Stomach (tissue), 9 donors: ENCODE results near the gene IQSEC1. TPM values are rescaled to one million over a fixed set of nuclear protein-coding genes. Genes with fewer than 3 reads are reported as not detected.

Experiments
- DNase-seq, 2 donors: peaks; one replicate each; pipeline versions ENCODE4 v3.0.0 to v3.0.0-alpha.2; 2013 to 2019
- H3K27ac ChIP-seq, 5 donors: fragments of 200-600 bp in 4 of 5; sonication (generic) in 4 of 5; one replicate each; pipeline ENCODE4 v1.5.1; 2013 to 2019; ENCODE audit warnings: mild to moderate bottlenecking in 1 of 5, moderate library complexity in 1 of 5
- H3K27me3 ChIP-seq, 3 donors: fragments of 200-600 bp; sonication (generic); one replicate each; pipeline ENCODE4 v1.5.1; 2017 to 2019; ENCODE audit warnings: mixed run types in 1 of 3
- H3K36me3 ChIP-seq, 4 donors: fragments of 200-600 bp; sonication (generic); 1 replicate in 3 of 4; 2 replicates in 1 of 4; pipeline ENCODE4 v1.5.1; 2016 to 2019
- H3K4me1 ChIP-seq, 4 donors: fragments of 200-600 bp; sonication (generic); one replicate each; pipeline ENCODE4 v1.5.1; 2016 to 2019
- H3K4me3 ChIP-seq, 4 donors: fragments of 200-600 bp; sonication (generic) in 3 of 4; one replicate each; pipeline ENCODE4 v1.5.1; 2016 to 2019; ENCODE audit warnings: mild to moderate bottlenecking in 1 of 4
- H3K9me3 ChIP-seq, 4 donors: fragments of 200-600 bp; sonication (generic); one replicate each; pipeline ENCODE4 v1.5.1; 2016 to 2019
- CTCF ChIP-seq, 7 experiments: fragments of 450-650 bp in 4 of 7; fragments of 200-600 bp in 3 of 7; sonication (generic) in 3 of 7; IDR thresholded peaks; one replicate each; pipeline ENCODE4 v1.5.1; 2016 to 2019; ENCODE audit warnings: antibody characterized with exemption in 7 of 7, control low read depth in 2 of 7, mild to moderate bottlenecking in 1 of 7
- EP300 ChIP-seq: sonication (generic); formaldehyde crosslinking; IDR thresholded peaks from one replicate; pipeline ENCODE4 v1.6.1; 2017; ENCODE audit warnings: antibody characterized with exemption
- POLR2A ChIP-seq, 4 donors: fragments of 450-650 bp; IDR thresholded peaks; one replicate each; pipeline ENCODE4 v1.6.1; 2016; ENCODE audit warnings: antibody characterized with exemption in 4 of 4, control low read depth in 2 of 4, mild to moderate bottlenecking in 1 of 4, moderate library complexity in 1 of 4
- POLR2AphosphoS5 ChIP-seq, 3 donors: sonication (generic); formaldehyde crosslinking; IDR thresholded peaks; one replicate each; pipeline ENCODE4 v1.6.1; 2016; ENCODE audit warnings: antibody characterized with exemption in 3 of 3
- WGBS, 5 donors: extraction: QIAGEN DNeasy Blood & Tissue Kit in 3 of 5; methylation state at CpG; one replicate each; pipeline versions ENCODE4 v1.1.5 to v1.1.7; 2013 to 2018; 5-methylcytosine and 5-hydroxymethylcytosine counted together
- intact Hi-C: fragments of 100-400 bp; cut with DNase I; formaldehyde crosslinking; loops from one replicate; pipeline ENCODE4 v1.15.1; 2023; ENCODE audit warnings: low total_unique reads
- polyA plus RNA-seq, 3 donors: library from polyadenylated mRNA; stranded (reverse); fragments of 200-250 nt; gene quantifications; one replicate each; pipeline ENCODE4 v1.2.3, GENCODE V29; 2013
- total RNA-seq, 5 donors: library from RNA; depleted of rRNA; stranded (reverse); fragments of >200 nt; gene quantifications; one replicate each; pipeline versions ENCODE4 v1.1.0 to v1.2.3, GENCODE V29; 2014 to 2016
- donor health status: healthy with polysubstance abuse.
- donor health status: Bipolar disorder and iron deficiency.
- donor health status: healthy.

Gene IQSEC1
- total and polyA plus RNA-seq, 8 donors, result 6.7 to 46.9 (median 20.8) TPM

DNA sequence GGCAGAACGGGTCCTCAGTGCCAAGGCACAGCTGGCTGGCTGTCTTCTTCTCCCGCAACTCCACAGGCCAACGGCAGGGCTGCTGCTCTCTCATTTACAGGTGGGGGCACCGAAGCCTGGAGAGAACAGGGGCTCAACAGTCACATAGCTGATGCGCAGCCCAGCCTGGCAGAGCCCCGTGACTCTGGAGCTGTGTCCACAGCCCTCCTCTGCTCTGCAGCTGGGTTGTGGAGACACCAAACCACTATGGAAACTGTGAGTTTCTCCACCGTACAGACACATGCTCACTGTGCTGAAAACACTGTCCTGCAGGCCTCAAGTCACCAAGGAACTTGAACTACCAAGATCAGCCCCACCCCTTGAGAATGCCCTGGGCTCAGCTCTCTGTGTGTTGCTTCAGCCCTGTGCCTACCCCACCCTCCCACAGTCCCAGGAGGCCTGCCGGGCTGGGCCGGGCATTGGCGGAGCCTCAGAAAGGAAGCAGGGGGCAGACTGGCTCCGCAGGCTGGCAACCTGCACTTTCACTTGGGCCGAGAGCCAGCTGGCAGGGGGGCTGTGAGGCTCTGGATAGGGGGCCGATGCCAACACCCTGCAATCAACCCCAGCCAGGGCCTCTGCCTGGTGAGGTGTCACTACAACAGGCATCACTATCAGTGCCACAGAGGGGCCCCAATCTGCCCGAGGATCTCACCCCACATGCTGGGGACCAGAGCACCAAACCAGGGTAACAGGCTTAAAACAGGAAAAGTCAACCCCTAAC is 118.2 kb downstream of the IQSEC1 start:
- 24 to 42% (median 30%) methylated on average over 11 to 14 of the region's 14 CpGs for WGBS, 5 donors
- Histone ChIP-seq H3K4me1 (peaks cover 54 to 93% (median 84%) of the 10 kb centered on the region in 4 donors), H3K27me3 (no peaks in the 10 kb centered on the region), H3K27ac (peak overlapping the region; percentile 16 to 81 (median 56)), H3K36me3 (peaks cover 0 to 5% (median 0%) of the 10 kb centered on the region in 4 donors), H3K4me3 (no peak overlapping the region), H3K9me3 (no peaks in the 10 kb centered on the region)
- TF ChIP-seq CTCF (IDR thresholded peaks at IDR 0.05), result peak in 3 of 7 experiments; percentile 6 to 40 (median 29)
- no peak for TF ChIP-seq EP300
- no peak for TF ChIP-seq POLR2A (IDR thresholded peaks at IDR 0.05)
- peak in 2 of 3 donors; percentile 22 to 48 for TF ChIP-seq POLR2AphosphoS5 (IDR thresholded peaks at IDR 0.05)
- peak; percentile 83 to 92 for DNase-seq
- intact Hi-C loops, result no loop called here

DNA sequence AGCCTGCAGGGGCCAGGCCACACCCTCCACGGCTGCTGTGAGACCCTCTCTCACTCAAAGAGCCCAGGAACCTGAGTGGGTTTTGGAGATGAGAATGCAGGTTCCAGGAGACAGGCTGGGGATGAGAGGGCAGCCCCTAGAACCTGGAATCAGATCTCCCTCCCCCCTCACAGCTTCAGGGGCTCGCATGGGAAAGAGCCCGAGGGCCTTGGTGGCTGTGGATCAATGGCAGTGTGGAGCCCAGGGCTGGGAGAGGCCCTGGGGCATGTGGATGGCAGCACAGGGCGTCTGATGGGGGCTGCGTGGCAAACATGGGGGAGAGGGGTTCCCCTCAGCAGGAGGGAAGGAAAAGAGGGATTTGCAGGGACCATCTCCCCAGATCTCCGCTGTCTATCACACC is 119.0 kb downstream of the IQSEC1 start:
- peak overlapping the region in 3 of 5 donors; percentile 56 to 81 (median 70) for H3K27ac ChIP-seq
- H3K4me3 ChIP-seq, result no peak overlapping the region

GRCh38 chr3:12953201-12953995 is 119.8 kb downstream of the IQSEC1 start:
- H3K4me3 ChIP-seq, result no peak overlapping the region
- no peak for DNase-seq
- H3K9me3 ChIP-seq, result no peaks in the 10 kb centered on the region
- intact Hi-C loops, result no loop called here
- TF ChIP-seq POLR2A (IDR thresholded peaks at IDR 0.05), result no peak
- TF ChIP-seq CTCF (IDR thresholded peaks at IDR 0.05), result no peak
- no peak for TF ChIP-seq EP300
- no peak for TF ChIP-seq POLR2AphosphoS5 (IDR thresholded peaks at IDR 0.05)
- peak overlapping the region in 1 of 5 donors; percentile 81 for H3K27ac ChIP-seq
- H3K4me1 ChIP-seq, result peaks cover 58 to 92% (median 83%) of the 10 kb centered on the region in 4 donors
- H3K36me3 ChIP-seq, result peaks cover 0 to 5% (median 0%) of the 10 kb centered on the region in 4 donors
- no peaks in the 10 kb centered on the region for H3K27me3 ChIP-seq
- WGBS, 5 donors, result 89 to 93% (median 91%) methylated on average over 25 to 26 of the region's 26 CpGs

More for the DNA sequence above, 119.0 kb downstream of the IQSEC1 start:
- no peaks in the 10 kb centered on the region for H3K9me3 ChIP-seq
- TF ChIP-seq POLR2A (IDR thresholded peaks at IDR 0.05), result no peak
- TF ChIP-seq CTCF (IDR thresholded peaks at IDR 0.05), result no peak
- no peak for TF ChIP-seq EP300
- TF ChIP-seq POLR2AphosphoS5 (IDR thresholded peaks at IDR 0.05), result no peak
- peaks cover 57 to 92% (median 84%) of the 10 kb centered on the region in 4 donors for H3K4me1 ChIP-seq
- intact Hi-C loops, result no loop called here
- H3K27me3 ChIP-seq, result no peaks in the 10 kb centered on the region
- 80 to 92% (median 82%) methylated on average over 6 of the region's 6 CpGs for WGBS, 5 donors
- H3K36me3 ChIP-seq, result peaks cover 0 to 5% (median 0%) of the 10 kb centered on the region in 4 donors
- no peak for DNase-seq
